Astrocyte of the hippocampus (primary cell): ENCODE data around the gene SLC8A3.
A peak's percentile ranks its signal among the peaks of the same experiment; 100 is the strongest.

Source experiments
- DNase-seq: peaks from one replicate; pipeline ENCODE4 v3.0.0; 2011; ENCODE audit warnings: low read depth, low spot score

Gene SLC8A3

DNA sequence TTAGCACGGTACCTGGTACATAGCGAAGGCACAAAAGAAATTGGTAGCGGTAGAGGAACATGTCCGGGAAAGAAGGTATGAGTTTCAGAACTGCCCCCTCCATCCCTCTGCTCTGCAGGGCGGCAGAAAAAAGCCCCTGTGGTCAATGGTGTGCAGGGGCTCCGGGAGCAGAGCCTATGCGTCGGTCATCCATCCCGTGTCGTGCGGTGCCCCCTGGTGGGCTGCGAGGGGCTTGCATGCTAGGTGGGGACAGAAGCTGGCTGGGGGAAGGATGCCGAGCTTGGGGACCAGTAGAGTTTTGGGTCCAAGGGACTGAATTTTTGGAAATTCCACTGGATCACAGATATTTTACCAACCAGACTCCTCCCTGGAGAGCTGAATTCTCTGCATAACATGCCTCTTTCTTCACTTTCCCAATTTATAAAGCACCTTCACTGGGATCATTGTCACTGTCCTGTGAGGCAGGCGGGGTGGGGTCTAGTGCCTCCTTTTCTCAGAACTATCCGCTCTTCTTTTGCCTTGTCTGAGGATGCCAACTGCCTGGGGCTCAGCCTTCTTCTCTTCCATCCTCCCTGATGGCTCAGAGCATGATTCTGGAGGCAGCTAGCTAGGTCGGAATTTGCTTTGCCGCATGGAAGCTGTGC is 160.8 kb downstream of the SLC8A3 start:
- peak; percentile 75 for DNase-seq

DNA sequence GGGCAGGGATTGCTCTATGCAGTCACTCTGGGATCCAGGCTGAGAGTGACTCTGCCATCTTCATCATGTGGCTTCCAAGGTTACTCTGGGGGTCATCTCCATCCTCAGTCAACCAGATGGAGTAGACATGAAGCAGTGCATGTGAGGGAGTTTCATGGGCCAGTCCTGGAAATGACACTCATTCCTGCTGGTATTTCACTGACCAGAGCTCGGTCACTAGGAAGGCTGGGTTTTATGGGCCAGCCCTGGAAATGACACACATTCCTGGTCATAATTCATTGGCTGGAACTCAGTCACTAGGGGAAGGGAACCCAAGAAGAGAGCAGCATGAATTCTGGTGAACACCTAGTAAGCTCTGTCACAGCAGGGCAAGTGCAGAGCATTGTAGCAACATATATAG is 164.9 kb downstream of the SLC8A3 start:
- DNase-seq, result no peak

DNA sequence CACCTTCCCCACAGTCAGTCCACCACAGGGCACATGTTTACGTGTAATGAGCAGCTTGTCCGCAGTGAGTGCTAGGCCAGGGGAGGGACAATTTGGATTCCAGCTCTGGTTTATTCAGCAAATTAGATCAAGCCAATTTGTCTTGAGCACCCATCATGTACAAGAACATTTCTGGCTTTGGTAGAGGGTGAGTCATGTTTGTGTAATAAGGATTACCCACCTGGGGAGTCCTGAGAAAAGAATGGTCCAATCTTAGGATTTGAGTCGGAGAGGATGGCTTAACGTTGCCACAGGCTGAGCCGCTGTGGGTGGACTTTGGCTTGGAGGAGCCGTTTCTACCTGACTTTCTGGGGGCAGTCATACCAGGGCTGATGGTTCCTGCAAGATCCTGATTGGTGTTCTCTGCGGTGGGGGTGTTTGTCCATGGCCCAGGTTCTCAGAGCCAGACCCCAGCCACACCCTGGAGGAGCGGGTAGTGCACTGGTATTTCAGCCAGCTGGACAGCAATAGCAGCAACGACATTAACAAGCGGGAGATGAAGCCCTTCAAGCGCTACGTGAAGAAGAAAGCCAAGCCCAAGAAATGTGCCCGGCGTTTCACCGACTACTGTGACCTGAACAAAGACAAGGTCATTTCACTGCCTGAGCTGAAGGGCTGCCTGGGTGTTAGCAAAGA is 165.8 kb downstream of the SLC8A3 start:
- DNase-seq, result no peak

- DNase-seq, result no peak
These were observed 167.1 kb downstream of the SLC8A3 start for GRCh38 chr14:70021548-70022220.

DNA sequence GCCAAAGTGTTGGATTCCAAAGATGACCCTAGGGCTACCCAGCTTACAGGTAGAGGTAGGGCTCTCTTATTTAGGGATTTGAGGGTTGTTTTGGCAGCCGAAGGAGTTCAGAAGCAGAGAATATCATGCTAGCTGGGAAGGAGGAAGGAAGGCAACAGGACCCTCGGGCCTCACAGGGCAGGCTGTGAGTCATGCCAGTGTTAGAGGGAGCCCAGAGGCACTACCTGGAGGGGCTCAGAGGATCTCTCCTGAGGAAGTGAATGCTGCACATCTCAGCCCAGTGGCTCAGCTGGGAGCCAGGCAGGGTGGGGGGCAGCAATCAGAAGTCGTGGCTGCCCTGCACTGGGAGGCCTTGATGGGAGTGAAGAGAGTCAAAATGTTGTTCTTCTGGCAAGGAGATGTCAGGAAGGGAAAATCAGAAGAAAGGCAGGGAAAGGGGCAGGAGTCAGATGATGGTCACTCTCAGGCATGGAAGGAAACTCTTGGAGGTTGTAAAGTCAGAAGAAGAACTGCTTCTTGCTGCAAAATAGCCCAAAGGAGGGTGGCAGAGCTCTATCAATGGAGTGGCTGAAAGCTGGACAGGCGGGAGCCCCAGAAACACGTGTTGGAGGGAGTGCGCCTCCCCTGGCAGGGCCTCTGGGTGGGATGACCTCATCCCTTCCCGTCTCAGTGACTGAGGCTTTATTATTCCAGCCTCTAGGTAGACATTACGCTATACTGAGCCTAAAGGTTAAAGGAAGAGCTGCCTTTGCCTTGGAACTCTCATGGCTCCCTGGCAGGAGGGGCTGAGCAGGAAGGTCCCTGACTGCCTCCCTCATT is 168.2 kb downstream of the SLC8A3 start:
- no peak for DNase-seq

- no peak for DNase-seq
These were observed 169.1 kb downstream of the SLC8A3 start for GRCh38 chr14:70019695-70020094.

DNA sequence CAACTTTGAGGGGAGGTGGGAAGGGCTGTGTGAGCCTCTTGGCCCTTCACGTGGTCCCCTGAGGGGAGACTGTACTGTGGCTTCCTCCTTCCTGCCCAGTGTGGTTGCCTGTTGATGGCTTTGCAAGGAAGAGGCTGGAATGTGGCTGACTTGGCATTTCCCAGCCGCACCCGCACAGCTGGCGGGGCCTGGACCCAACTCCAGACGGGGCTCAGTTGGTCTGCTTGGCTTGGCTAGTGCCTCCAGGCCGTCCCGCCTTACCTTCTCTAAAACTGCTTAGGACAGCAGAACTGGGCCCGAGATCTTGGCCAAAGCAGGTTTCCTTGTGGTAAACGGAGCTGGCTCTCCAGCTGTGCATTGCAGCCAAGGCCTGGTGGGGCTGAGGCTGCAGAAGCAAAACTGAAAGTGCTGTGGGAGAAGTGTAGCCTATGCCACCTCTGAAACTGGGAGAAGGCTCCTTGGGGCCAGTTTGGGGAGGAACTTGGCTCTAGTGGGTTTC is 170.0 kb downstream of the SLC8A3 start:
- no peak for DNase-seq

- no peak for DNase-seq
These were observed 170.5 kb downstream of the SLC8A3 start for GRCh38 chr14:70018230-70018629.

DNA sequence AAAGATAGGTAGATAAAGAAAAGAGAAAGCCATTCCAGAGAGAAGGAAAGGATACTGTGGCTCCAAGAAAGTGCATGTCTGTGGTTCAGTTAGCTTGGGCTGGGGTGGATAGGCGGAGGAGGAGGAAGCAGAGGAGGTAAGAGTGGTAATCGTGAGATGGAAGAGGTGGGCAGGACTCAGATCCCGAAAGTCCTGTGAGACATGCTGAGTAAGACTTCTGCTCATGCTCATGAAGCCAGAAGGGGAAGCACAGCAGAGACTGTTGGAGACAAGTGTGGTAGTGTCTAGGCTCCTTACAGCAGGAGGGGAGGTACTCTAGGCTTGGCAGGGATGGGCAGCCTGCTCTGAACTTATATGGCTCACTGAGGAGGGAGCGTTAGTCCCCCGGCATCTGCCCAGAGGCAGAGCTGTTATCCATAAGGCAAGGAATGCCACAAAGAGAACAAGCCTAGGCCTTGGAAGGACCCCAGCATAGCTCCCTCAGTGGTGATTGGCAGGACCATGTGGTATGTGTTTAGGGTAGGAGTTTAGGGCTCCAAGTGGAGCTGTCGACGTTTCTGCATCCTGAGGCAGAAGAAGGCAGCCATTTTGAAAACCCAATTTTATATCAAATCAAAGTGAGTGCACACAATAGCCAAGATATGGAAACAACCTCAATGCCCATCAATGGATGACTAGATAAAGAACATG is 174.2 kb downstream of the SLC8A3 start:
- no peak for DNase-seq

- no peak for DNase-seq
These were observed 175.4 kb downstream of the SLC8A3 start for GRCh38 chr14:70013271-70013873.

DNA sequence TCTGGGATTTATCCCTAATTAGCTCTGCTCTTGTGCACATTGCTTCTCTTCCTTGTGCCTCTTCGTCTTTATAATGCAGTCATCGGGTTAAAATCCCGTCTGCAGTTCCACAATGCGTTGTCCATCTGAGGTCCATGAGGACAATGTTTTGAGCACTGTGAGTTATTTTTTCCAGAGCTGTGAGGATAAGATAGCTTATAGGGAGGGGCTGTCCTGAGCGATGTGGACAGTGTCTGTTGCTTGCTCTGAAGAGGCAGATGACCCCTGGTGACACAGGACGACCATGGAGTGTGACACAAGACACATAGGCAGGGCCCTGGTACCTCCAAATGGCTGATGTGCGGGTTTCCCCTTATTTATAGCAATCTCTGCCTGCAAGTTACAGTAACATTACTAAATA is 177.0 kb downstream of the SLC8A3 start:
- DNase-seq, result no peak

GRCh38 chr14:70011098-70011497 is 177.7 kb downstream of the SLC8A3 start:
- DNase-seq, result no peak

- DNase-seq, result no peak
These were observed 178.8 kb downstream of the SLC8A3 start for GRCh38 chr14:70009961-70010360.

GRCh38 chr14:70008284-70009262 is 180.2 kb downstream of the SLC8A3 start:
- no peak for DNase-seq

DNA sequence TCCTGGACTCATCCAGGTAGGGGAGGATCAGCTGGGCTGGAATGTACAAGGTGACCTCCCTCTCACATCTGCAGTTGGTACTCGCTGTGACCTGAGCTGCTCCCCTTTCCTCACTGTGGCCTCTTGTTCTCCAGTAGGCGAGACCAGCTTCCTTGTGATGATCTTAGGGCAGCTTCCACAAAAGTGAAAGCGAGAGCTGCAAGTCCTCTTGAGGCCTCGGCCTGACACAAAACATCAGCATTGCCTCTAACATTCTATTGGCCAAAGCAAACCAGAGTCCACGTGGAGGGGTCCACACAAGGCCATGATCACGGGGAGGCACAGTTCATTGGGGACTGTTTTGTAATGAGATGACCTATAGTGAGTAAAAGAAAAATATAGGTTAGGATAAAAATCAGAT is 182.1 kb downstream of the SLC8A3 start:
- DNase-seq, result no peak

DNA sequence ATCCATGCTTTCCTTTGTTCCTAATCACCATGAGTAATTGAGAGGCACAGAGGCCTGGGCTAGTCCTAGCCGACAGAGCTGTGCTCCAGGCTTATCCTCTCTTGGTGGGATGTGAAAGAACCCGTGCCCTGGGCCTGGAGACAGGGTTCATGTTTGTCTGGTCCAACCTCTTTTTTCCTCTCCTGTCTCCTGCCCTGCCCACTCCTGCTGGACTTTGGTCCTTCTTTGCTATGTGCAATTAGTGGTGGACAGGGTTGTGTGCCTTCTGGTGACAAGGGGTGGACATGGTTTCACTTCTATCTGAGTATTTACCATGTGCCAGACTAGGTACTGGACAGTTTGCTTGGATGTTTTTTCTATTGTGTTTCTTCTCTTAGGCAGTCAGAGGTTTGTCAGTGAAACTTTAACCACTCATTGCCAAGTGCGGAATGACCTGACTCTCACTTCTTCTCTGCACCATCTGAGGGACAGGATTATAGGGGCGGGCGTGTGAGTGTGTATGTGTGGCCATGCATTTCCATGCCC is 183.4 kb downstream of the SLC8A3 start:
- DNase-seq, result no peak

- no peak for DNase-seq
These were observed 184.0 kb downstream of the SLC8A3 start for GRCh38 chr14:70004791-70005190.

GRCh38 chr14:70002589-70003346 is 186.0 kb downstream of the SLC8A3 start:
- DNase-seq, result peak; percentile 8

DNA sequence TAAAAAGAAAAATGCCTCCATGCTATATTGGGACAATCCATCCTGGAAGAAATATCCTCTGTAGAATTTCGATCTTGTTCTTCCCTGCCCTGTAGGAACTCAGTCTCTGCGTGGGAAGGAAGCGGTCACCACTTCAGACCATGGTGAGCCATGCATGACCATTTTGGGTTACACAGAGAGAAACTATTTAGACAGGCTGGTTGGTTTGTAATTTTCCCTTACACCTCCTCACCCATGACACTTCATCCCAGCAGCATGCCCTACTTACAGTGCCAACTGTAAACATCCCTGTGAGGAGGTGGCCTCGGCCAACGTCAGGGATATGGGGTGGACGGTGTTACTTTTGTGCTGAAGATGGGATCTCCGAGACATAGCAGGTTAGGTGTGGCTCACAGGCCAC is 188.2 kb downstream of the SLC8A3 start:
- DNase-seq, result no peak
